Ramos (cell line): Measurements from ENCODE around the gene SYN1.
"Not testable (repeated sequence)": the region's sequence is repeated elsewhere in the genome, so short reads cannot be mapped to it uniquely, and the experiment has no call there.

ENCODE experiments used
- in situ Hi-C: fragments of 300-500 bp; cut with MboI; formaldehyde crosslinking; loops from one replicate; pipeline ENCODE4 v1.14.3; 2022; ENCODE audit warnings: low sequenced_read_pairs; ENCODE audit not compliant: unreplicated experiment

Gene SYN1

GRCh38 chrX:47619486-47620302, at the start of gene SYN1:
Gene SYN1 (minus strand): TSS chrX:47619857. CDS start chrX:47619728, 129 bp downstream.
- in situ Hi-C loops = no loop called here

- in situ Hi-C loops = not testable (repeated sequence)
These were observed 46.1 kb upstream of the SYN1 start for GRCh38 chrX:47665797-47666196.

GRCh38 chrX:47664737-47665136, 45.1 kb upstream of the SYN1 start:
- in situ Hi-C loops = no loop called here

- in situ Hi-C loops = no loop called here
These were observed 42.5 kb upstream of the SYN1 start for GRCh38 chrX:47662144-47662657.

- in situ Hi-C loops = no loop called here
These were observed 41.9 kb upstream of the SYN1 start for GRCh38 chrX:47661539-47661938.

GRCh38 chrX:47659421-47659726, 39.7 kb upstream of the SYN1 start:
- in situ Hi-C loops = loop anchor here (10.0 kb wide), 1 partner anchor 445 kb away; the partner anchor contains the start of gene CDK16

- in situ Hi-C loops = loop anchor here (10.0 kb wide), 1 partner anchor 444 kb away; the partner anchor contains the start of gene CDK16
These were observed 39.2 kb upstream of the SYN1 start, which contains the start of gene UXT for GRCh38 chrX:47658684-47659420. Gene UXT (minus strand): TSS chrX:47659180. CDS start chrX:47658927, 253 bp downstream.

GRCh38 chrX:47658301-47658683, 38.6 kb upstream of the SYN1 start:
- in situ Hi-C loops = loop anchor here (10.0 kb wide), 1 partner anchor 443 kb away; the partner anchor contains the start of gene CDK16

- in situ Hi-C loops = loop anchor here (10.0 kb wide), 1 partner anchor 436 kb away; the partner anchor contains the start of gene CDK16
These were observed 31.6 kb upstream of the SYN1 start for GRCh38 chrX:47651043-47651905.

- in situ Hi-C loops = loop anchor here (10.0 kb wide), 1 partner anchor 436 kb away; the partner anchor contains the start of gene CDK16
These were observed 30.7 kb upstream of the SYN1 start, which contains the start of gene ELK1 for GRCh38 chrX:47650164-47651042. Gene ELK1 (minus strand): TSS chrX:47650563. CDS start chrX:47641441, 9,122 bp downstream.

- in situ Hi-C loops = loop anchor here (5.0 to 25.0 kb wide), 3 partner anchors 87 to 435 kb away; partner anchors contain the start of genes ARAF and CDK16
These were observed 30.1 kb upstream of the SYN1 start for GRCh38 chrX:47649781-47650163.

GRCh38 chrX:47649271-47649670, 29.6 kb upstream of the SYN1 start:
- in situ Hi-C loops = loop anchor here (5.0 to 25.0 kb wide), 2 partner anchors 87 to 388 kb away; partner anchors contain the start of gene ARAF

GRCh38 chrX:47648376-47648775, 28.7 kb upstream of the SYN1 start:
- in situ Hi-C loops = loop anchor here (5.0 to 25.0 kb wide), 2 partner anchors 86 to 389 kb away; partner anchors contain the start of gene ARAF

GRCh38 chrX:47646636-47647035, 27.0 kb upstream of the SYN1 start:
- in situ Hi-C loops = loop anchor here (5.0 to 25.0 kb wide), 2 partner anchors 84 to 391 kb away; partner anchors contain the start of gene ARAF

- in situ Hi-C loops = loop anchor here (5.0 to 25.0 kb wide), 2 partner anchors 83 to 392 kb away; partner anchors contain the start of gene ARAF
These were observed 25.9 kb upstream of the SYN1 start for GRCh38 chrX:47645530-47645929.

- in situ Hi-C loops = loop anchor here (5.0 to 25.0 kb wide), 2 partner anchors 82 to 393 kb away; partner anchors contain the start of gene ARAF
These were observed 25.0 kb upstream of the SYN1 start for GRCh38 chrX:47644557-47645091.

- in situ Hi-C loops = loop anchor here (25.0 kb wide), 1 partner anchor 393 kb away; no protein-coding TSS in a partner anchor
These were observed 24.3 kb upstream of the SYN1 start for GRCh38 chrX:47643926-47644325.

- in situ Hi-C loops = loop anchor here (25.0 kb wide), 1 partner anchor 398 kb away; no protein-coding TSS in a partner anchor
These were observed 19.2 kb upstream of the SYN1 start for GRCh38 chrX:47638816-47639215.
